ENCODE results near the gene RPS14. TPM values are rescaled to one million over a fixed set of nuclear protein-coding genes. Genes with fewer than 3 reads are reported as not detected.
"Not testable (repeated sequence)": the region's sequence is repeated elsewhere in the genome, so short reads cannot be mapped to it uniquely, and the experiment has no call there.

The RPS14 gene
- total RNA-seq, 1 donor from 2014 or later: 1,941 TPM

DNA sequence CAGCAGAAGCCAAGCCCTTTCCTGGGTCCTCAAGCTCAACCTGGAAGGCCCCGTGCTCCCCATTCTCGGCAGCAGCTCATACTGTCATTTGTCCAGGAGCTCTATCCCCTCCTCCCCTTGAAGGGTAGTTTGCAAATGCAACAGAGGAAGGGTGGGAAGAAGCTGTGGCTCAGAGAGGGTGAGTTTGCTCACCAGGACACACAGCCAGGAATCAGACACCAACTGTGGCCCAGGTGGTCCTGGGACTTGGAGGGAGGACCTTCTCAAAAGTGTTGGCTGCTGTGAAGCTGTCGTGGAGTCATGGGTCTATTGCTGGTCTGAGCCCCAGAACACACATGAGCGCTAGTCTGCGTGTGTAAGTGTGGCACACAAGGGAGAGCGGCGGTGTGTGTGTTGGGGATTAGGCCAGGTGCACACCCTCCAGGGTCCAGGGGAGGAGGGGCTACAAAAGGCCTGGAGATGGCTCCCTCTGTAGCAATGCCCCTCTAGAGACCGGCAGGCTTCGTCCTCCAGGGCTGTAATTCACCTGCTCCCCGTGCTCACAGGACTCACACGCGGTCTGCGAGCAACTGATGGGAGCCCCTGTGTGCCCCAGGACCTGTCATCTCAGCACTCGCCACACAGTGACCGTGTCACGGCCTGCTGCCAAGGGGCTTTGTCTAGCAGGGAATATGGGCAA, 8.2 kb upstream of the RPS14 start:
- DNase-seq (ENCODE audit: low spot score, unreplicated experiment): no peak
- Mint-ChIP-seq H3K27me3 (no peaks in the 10 kb centered on the region), H3K9me3 (ENCODE audit: low read depth) (no peaks in the 10 kb centered on the region), H3K27ac (peak overlapping the region; percentile 77), H3K4me1 (ENCODE audit: low read depth) (peaks cover 3% of the 10 kb centered on the region), H3K36me3 (ENCODE audit: insufficient read depth) (no peaks in the 10 kb centered on the region), H3K4me3 (ENCODE audit: low read depth) (no peak overlapping the region)
- TF ChIP-seq, protein P1, sequence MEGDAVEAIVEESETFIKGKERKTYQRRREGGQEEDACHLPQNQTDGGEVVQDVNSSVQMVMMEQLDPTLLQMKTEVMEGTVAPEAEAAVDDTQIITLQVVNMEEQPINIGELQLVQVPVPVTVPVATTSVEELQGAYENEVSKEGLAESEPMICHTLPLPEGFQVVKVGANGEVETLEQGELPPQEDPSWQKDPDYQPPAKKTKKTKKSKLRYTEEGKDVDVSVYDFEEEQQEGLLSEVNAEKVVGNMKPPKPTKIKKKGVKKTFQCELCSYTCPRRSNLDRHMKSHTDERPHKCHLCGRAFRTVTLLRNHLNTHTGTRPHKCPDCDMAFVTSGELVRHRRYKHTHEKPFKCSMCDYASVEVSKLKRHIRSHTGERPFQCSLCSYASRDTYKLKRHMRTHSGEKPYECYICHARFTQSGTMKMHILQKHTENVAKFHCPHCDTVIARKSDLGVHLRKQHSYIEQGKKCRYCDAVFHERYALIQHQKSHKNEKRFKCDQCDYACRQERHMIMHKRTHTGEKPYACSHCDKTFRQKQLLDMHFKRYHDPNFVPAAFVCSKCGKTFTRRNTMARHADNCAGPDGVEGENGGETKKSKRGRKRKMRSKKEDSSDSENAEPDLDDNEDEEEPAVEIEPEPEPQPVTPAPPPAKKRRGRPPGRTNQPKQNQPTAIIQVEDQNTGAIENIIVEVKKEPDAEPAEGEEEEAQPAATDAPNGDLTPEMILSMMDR (IDR thresholded peaks at IDR 0.05; ENCODE audit: unreplicated experiment): no peak

DNA sequence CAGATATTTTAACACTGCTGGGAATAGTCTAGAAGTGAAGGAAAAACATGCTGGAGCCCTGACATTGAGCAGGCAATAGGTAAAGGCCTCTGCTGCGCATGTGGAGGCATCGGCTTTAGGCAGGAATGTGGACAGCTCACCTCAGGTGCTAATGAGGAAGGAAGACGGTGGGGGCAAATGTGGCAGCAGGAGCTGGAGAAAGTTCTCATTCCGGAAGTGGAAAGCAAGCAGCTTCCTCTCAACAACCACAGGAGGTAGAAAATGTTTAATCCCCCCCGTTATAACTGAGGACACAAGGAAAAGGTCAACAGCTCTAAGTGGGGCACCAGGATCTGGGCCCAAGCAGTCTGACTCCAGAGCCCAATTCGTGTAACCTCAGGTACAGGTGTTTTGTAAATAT, 7.6 kb upstream of the RPS14 start:
- Mint-ChIP-seq H3K36me3 (ENCODE audit: insufficient read depth) (no peaks in the 10 kb centered on the region), H3K4me3 (ENCODE audit: low read depth) (no peak overlapping the region), H3K9me3 (ENCODE audit: low read depth) (no peaks in the 10 kb centered on the region), H3K27ac (no peak overlapping the region), H3K27me3 (no peaks in the 10 kb centered on the region), H3K4me1 (ENCODE audit: low read depth) (peaks cover 3% of the 10 kb centered on the region)
- TF ChIP-seq, protein P1 (IDR thresholded peaks at IDR 0.05; ENCODE audit: unreplicated experiment): no peak
- DNase-seq (ENCODE audit: low spot score, unreplicated experiment): no peak

DNA sequence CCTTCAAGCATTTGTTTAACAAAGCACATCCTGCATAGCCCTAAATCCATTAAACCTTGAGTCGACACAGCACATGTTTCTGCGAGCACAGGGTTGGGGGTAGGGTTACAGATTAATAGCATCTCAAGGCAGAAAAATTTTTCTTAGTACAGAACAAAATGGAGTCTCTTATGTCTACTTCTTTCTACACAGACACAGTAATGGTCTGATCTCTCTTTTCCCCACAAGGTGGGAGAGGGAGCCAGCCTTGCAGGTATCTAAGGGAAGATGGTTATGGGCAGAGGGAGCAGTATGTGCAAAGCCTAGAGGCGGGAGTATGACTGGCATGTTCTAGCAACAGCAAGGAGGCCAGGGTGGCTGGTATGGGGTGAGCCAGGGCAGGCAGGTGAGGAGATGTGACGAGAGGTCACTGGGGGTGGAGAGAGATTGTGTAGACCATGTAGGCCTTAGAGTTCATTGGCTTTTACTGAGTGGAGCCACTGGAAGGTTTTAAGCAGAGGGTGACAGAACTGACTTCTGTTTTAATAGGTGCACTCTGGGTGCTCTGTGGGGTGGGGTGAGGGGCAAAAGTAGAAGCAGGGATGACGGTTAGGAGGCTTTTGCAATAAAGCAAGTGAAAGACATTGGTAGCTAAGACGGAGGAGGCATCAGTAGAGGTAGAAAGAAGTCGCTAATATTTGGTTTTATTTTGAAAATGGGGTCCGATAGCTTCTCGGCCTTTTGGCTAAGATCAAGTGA, 5.1 kb upstream of the RPS14 start:
- H3K27ac Mint-ChIP-seq: no peak overlapping the region
- no peaks in the 10 kb centered on the region for H3K36me3 Mint-ChIP-seq (ENCODE audit: insufficient read depth)
- TF ChIP-seq, protein P1 (IDR thresholded peaks at IDR 0.05; ENCODE audit: unreplicated experiment): no peak
- H3K4me1 Mint-ChIP-seq (ENCODE audit: low read depth): no peaks in the 10 kb centered on the region
- no peak overlapping the region for H3K4me3 Mint-ChIP-seq (ENCODE audit: low read depth)
- DNase-seq (ENCODE audit: low spot score, unreplicated experiment): no peak
- peaks cover 4% of the 10 kb centered on the region for H3K9me3 Mint-ChIP-seq (ENCODE audit: low read depth)
- H3K27me3 Mint-ChIP-seq: no peaks in the 10 kb centered on the region

DNA sequence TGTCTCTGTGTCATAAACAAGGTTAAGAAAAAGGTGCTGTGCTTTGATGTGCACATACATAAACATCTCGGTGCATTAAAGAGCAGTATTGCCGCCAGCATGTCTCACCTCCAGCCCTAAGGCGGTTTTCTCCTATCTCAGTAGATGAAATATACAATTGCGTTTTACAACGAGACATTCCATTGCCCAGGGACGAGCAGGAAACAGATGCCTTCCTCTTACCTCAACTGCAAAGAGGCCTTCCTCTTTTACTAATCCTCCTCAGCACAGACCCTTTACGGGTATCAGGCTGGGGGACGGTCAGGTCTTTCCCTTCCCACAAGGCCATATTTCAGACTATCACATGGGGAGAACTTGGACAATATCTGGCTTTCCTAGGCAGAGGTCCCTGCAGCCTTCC, 4.5 kb upstream of the RPS14 start:
- not testable (repeated sequence) for H3K36me3 Mint-ChIP-seq (ENCODE audit: insufficient read depth); H3K27me3 Mint-ChIP-seq; H3K4me3 Mint-ChIP-seq (ENCODE audit: low read depth); H3K9me3 Mint-ChIP-seq (ENCODE audit: low read depth); H3K4me1 Mint-ChIP-seq (ENCODE audit: low read depth); DNase-seq (ENCODE audit: low spot score, unreplicated experiment); H3K27ac Mint-ChIP-seq

DNA sequence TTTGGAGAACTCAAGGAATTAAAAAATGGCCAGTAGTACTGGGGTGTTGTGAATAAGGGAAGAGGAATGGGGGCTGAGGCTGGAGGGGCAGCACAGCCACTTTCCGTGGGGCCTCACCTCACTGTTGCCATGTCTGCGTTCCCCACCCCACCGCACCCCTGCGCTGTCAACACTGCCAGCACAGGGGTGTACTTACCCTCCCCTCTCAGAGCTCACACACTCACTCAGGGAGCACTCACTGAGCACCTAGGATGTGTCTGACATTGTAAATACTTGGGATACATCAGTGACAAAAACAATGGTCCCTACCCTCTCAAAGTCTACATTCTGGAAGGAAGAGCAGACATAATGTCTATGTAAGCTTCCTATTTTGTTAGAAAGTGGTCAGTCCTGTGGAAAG, 3.4 kb upstream of the RPS14 start:
- peaks cover 8% of the 10 kb centered on the region for H3K4me1 Mint-ChIP-seq (ENCODE audit: low read depth)
- no peak overlapping the region for H3K27ac Mint-ChIP-seq
- DNase-seq (ENCODE audit: low spot score, unreplicated experiment): no peak
- H3K4me3 Mint-ChIP-seq (ENCODE audit: low read depth): no peak overlapping the region
- TF ChIP-seq, protein P1 (IDR thresholded peaks at IDR 0.05; ENCODE audit: unreplicated experiment): no peak
- peaks cover 3% of the 10 kb centered on the region for H3K36me3 Mint-ChIP-seq (ENCODE audit: insufficient read depth)
- H3K27me3 Mint-ChIP-seq: no peaks in the 10 kb centered on the region
- H3K9me3 Mint-ChIP-seq (ENCODE audit: low read depth): peaks cover 4% of the 10 kb centered on the region

DNA sequence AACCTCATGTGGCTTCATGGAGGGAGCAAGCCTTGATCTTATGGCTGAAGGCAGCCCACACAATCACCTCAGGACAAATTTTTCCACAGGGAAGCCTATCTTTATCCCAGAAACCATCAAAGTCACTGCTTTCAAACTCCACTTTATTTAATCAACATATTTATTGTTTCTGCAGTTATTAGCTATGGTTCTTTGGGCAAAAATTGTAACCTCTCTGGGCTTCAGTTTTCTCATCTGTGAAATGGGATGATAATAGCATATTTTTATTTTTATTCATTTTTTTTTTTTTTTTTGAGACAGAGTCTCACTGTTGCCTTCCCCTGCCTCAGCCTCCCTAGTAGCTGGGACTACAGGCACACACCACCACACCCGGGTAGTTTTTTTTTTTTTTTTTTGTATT, 2.1 kb upstream of the RPS14 start:
- Mint-ChIP-seq H3K36me3 (ENCODE audit: insufficient read depth) (peaks cover 11% of the 10 kb centered on the region), H3K4me3 (ENCODE audit: low read depth) (no peak overlapping the region), H3K27me3 (no peaks in the 10 kb centered on the region), H3K4me1 (ENCODE audit: low read depth) (peaks cover 13% of the 10 kb centered on the region), H3K27ac (no peak overlapping the region), H3K9me3 (ENCODE audit: low read depth) (peaks cover 4% of the 10 kb centered on the region)
- TF ChIP-seq, protein P1 (IDR thresholded peaks at IDR 0.05; ENCODE audit: unreplicated experiment): no peak
- no peak for DNase-seq (ENCODE audit: low spot score, unreplicated experiment)
